ENCODE measurements around the gene SLC11A1.
A peak's percentile ranks its signal among the peaks of the same experiment; 100 is the strongest.

The SLC11A1 gene

GRCh38 chr2:218434456-218434855 is 52.4 kb downstream of the SLC11A1 start:
- no peak for DNase-seq (ENCODE audit: low read depth)
- TF ChIP-seq, protein P1, sequence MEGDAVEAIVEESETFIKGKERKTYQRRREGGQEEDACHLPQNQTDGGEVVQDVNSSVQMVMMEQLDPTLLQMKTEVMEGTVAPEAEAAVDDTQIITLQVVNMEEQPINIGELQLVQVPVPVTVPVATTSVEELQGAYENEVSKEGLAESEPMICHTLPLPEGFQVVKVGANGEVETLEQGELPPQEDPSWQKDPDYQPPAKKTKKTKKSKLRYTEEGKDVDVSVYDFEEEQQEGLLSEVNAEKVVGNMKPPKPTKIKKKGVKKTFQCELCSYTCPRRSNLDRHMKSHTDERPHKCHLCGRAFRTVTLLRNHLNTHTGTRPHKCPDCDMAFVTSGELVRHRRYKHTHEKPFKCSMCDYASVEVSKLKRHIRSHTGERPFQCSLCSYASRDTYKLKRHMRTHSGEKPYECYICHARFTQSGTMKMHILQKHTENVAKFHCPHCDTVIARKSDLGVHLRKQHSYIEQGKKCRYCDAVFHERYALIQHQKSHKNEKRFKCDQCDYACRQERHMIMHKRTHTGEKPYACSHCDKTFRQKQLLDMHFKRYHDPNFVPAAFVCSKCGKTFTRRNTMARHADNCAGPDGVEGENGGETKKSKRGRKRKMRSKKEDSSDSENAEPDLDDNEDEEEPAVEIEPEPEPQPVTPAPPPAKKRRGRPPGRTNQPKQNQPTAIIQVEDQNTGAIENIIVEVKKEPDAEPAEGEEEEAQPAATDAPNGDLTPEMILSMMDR (conservative IDR thresholded peaks at IDR 0.05; ENCODE audit: low read length), result no peak
- H3K4me3 ChIP-seq (ENCODE audit: low read length), result no peak overlapping the region

- DNase-seq (ENCODE audit: low read depth), result peak; percentile 4
- no peak overlapping the region for H3K4me3 ChIP-seq (ENCODE audit: low read length)
- TF ChIP-seq, protein P1 (conservative IDR thresholded peaks at IDR 0.05; ENCODE audit: low read length), result no peak
Observed at GRCh38 chr2:218435003-218435982, 53.2 kb downstream of the SLC11A1 start.

- TF ChIP-seq, protein P1 (conservative IDR thresholded peaks at IDR 0.05; ENCODE audit: low read length), result no peak
- no peak overlapping the region for H3K4me3 ChIP-seq (ENCODE audit: low read length)
- DNase-seq (ENCODE audit: low read depth), result no peak
Observed at GRCh38 chr2:218436992-218437391, 54.9 kb downstream of the SLC11A1 start.

GRCh38 chr2:218437969-218438368 is 55.9 kb downstream of the SLC11A1 start:
- TF ChIP-seq, protein P1 (conservative IDR thresholded peaks at IDR 0.05; ENCODE audit: low read length), result no peak
- no peak for DNase-seq (ENCODE audit: low read depth)
- no peak overlapping the region for H3K4me3 ChIP-seq (ENCODE audit: low read length)

DNA sequence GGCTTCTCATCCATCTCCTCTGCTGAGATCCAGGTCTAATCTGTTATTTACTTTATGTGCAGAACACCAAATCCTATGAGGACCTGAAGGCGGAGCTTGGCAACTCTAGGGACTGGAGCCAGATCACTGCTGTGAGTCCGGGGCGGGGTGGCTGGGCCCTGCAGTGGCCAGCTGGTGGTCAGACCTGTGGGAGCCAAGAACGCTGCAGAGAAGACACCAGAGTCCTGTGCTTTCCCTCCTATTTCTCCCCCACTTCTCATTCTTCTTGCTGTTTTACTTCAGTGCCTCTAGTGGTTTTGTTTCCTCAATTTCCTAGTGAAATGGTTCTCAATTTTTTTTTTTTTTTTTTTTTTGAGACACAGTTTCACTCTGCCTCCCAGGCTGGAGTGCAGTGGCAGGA is 56.5 kb downstream of the SLC11A1 start:
- DNase-seq (ENCODE audit: low read depth), result no peak
- TF ChIP-seq, protein P1 (conservative IDR thresholded peaks at IDR 0.05; ENCODE audit: low read length), result no peak
- no peak overlapping the region for H3K4me3 ChIP-seq (ENCODE audit: low read length)

DNA sequence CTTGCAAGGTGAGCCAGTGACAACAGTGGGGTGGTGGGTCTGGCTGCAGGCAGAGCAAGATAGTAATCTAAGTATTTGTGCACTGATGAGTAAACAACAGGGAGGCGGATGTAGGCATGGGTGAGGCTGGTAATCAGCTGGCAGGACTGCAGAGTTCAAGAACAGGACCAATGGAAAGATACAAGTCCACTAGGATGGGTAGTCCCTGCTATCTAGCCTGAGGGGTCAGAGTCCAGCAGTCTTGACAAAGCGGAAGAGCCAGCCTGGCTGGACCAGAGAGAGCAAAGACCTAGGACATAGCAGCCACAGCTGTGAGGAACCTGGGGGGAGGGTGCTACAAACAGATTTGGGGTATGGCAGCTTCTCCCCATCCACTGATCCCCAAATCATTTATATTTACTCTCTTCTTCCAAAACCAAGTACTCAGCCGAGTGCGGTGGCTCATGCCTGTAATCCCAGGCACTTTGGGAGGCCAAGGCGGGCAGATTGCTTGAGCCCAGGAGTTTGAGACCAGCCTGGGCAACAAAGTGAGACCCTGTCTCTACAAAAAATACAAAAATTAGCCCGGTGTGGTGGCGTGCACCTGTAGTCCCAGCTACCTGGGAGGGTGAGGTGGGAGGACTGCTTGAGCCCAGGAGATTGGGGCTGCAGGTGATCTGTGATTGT is 62.8 kb downstream of the SLC11A1 start:
- no peak overlapping the region for H3K4me3 ChIP-seq (ENCODE audit: low read length)
- DNase-seq (ENCODE audit: low read depth), result no peak
- TF ChIP-seq, protein P1 (conservative IDR thresholded peaks at IDR 0.05; ENCODE audit: low read length), result no peak

Data from AG10803 (cell line).